HAP-1 (cell line): Measurements from ENCODE around the gene PLBD2.
"Not testable (repeated sequence)": the region's sequence is repeated elsewhere in the genome, so short reads cannot be mapped to it uniquely, and the experiment has no call there.

Source experiments
- DNase-seq, 2 experiments: peaks; one replicate each; pipeline ENCODE4 v3.0.0-alpha.2; 2016 to 2020; ENCODE audit warnings: low spot score in 2 of 2
- H3K27me3 ChIP-seq: fragments of 250-450 bp; sonication (Bioruptor Pico); 2 replicates; pipeline ENCODE4 v1.5.1; 2020; ENCODE audit warnings: low read depth, mild to moderate bottlenecking, moderate library complexity
- H3K36me3 ChIP-seq: fragments of 250-450 bp; sonication (Bioruptor Pico); replicated peaks from 2 replicates; pipeline ENCODE4 v1.5.1; 2020; ENCODE audit warnings: mild to moderate bottlenecking
- H3K4me1 ChIP-seq: fragments of 250-450 bp; sonication (Bioruptor Pico); 2 replicates; pipeline ENCODE4 v1.5.1; 2020; ENCODE audit warnings: mild to moderate bottlenecking
- H3K4me3 ChIP-seq: fragments of 250-450 bp; sonication (Bioruptor Pico); 2 replicates; pipeline ENCODE4 v1.5.1; 2020; ENCODE audit warnings: mild to moderate bottlenecking, moderate library complexity
- H3K9me3 ChIP-seq: fragments of 250-450 bp; sonication (Bioruptor Pico); 2 replicates; pipeline ENCODE4 v1.5.1; 2020; ENCODE audit warnings: mild to moderate bottlenecking, moderate library complexity
- in situ Hi-C: fragments of 300-500 bp; cut with MboI; formaldehyde crosslinking; loops from 3 replicates; pipeline ENCODE4 v1.14.3; 2020; ENCODE audit warnings: low sequenced_read_pairs, inconsistent platforms, mixed read lengths

PLBD2 gene

GRCh38 chr12:113347107-113347506 is 11.3 kb upstream of the PLBD2 start:
- in situ Hi-C loops: no loop called here
- Histone ChIP-seq H3K9me3 (no peaks in the 10 kb centered on the region), H3K4me1 (peaks cover 14% of the 10 kb centered on the region), H3K27me3 (no peaks in the 10 kb centered on the region), H3K36me3 (no peaks in the 10 kb centered on the region), H3K4me3 (no peak overlapping the region)
- no peak for DNase-seq

- DNase-seq: no peak
- no peaks in the 10 kb centered on the region for H3K36me3 ChIP-seq
- in situ Hi-C loops: no loop called here
- H3K27me3 ChIP-seq: no peaks in the 10 kb centered on the region
- no peaks in the 10 kb centered on the region for H3K9me3 ChIP-seq
- peaks cover 14% of the 10 kb centered on the region for H3K4me1 ChIP-seq
- H3K4me3 ChIP-seq: no peak overlapping the region
These were observed 10.5 kb upstream of the PLBD2 start for GRCh38 chr12:113347892-113348291.

DNA sequence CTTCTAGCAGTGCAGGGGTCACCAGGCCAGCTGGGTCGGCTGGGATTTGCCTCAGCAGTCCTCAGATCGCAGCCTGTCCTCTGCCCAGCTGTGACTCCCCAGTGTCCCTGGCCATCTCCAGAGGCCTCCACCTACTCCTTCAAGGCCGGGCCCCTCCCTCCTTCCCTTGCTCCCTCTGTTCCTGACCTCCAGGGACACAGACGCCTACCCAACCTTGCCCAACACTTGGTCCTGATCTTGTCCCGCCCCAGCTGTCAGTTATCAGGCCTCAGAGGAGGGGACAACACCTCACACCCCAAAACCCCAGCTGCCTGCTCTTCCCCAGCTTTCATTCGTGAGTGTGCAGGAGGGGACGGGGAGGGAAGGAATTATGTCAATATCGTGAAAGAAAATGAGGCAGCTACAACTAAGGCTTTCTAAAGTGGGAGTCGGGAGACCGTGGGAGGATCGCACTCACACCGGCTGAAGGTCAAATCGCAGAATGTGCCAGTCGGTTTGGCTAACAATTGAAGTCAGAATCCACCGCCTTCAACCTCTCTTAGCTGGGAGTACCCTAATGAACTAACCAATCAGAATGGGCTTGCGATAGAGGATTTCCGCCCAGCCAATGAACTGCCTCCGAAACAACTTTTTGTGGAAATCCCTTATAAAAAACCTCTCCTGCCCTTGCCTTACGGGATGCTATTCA is 9.4 kb upstream of the PLBD2 start:
- no peaks in the 10 kb centered on the region for H3K27me3 ChIP-seq
- in situ Hi-C loops: no loop called here
- H3K4me1 ChIP-seq: peaks cover 14% of the 10 kb centered on the region
- no peaks in the 10 kb centered on the region for H3K36me3 ChIP-seq
- no peak overlapping the region for H3K4me3 ChIP-seq
- peak; percentile 69 to 83 for DNase-seq
- no peaks in the 10 kb centered on the region for H3K9me3 ChIP-seq

DNA sequence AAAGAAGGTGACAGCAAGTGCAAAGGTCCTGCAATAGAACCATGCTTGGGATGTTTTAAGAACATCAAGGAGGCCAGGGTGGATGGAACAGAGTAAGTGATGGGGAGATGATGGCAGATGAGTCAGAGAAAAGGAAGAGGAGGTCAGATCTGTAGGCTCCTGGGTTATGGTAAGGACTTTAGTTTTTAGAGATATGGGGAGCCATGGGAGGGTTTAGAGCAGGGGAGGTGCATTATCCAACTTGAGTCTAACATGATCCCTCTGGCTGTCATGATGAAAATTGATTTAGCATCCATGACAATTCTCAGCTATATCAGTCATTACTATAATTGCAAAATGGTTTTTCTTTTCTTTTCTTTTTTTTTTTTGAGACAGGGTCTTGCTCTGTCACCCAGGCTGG is 7.3 kb upstream of the PLBD2 start:
- DNase-seq: no peak
- Histone ChIP-seq H3K9me3 (no peaks in the 10 kb centered on the region), H3K27me3 (no peaks in the 10 kb centered on the region), H3K4me3 (no peak overlapping the region), H3K4me1 (peaks cover 7% of the 10 kb centered on the region), H3K36me3 (no peaks in the 10 kb centered on the region)
- in situ Hi-C loops: no loop called here

DNA sequence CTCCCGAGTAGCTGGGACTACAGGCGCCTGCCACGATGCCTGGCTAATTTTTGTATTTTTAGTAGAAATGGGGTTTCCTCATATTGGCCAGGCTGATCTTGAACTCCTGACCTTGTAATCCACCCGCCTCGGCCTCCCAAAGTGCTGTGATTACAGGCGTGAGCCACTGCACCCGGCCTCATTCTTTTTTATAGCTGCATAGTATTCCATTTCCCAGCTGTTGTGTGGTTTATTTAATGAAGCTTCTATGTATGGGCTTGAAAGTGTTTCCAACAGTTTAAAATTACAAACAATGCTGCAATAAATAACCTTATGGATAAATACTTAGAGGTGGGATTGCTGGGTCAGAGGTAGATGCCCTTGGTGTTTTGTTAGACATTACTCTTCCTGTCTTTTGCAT is 4.2 kb upstream of the PLBD2 start:
- H3K4me3 ChIP-seq, H3K9me3 ChIP-seq, H3K27me3 ChIP-seq, H3K36me3 ChIP-seq, DNase-seq, H3K4me1 ChIP-seq, in situ Hi-C loops: not testable (repeated sequence)

DNA sequence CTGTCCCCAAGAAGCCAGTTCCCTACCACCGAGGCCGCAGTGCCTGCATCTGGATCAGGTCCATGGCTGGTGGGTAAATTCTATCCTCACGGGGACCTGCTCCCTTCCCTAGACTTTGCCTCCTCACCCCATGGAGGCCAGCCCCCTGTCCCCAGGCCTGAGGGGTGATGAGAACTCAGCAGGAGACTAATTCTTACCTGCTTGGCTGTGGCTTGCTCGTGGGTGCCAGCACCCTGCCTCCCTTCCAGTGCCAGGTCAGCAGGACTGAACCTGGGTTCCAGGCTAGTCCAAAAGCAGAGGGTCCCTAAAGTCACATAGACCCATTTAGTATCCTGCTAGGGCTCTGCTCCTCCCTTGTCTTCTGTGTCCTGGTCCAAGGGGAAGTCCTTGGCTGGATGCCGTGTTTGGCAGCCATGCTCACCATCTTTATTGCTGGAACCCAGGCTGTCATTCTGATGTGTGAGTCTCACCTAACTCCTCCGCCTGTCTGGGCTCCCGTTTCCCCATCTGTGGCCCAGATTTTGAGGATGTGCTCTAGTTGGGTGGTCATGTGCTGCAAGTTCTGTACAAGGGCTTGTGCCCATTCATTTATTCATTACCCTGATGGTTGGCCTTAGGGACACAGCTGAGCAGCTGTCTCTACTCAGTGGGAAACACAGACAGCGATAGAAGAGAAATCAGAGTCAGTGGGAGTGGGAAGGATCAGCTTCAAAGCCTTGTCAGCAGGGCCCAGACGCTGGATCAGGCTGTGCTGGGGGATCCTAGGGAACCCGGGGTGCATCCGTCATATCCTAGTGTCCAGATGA is 949 bp downstream of the PLBD2 start:
- Histone ChIP-seq H3K27me3 (no peaks in the 10 kb centered on the region), H3K9me3 (no peaks in the 10 kb centered on the region), H3K4me1 (peaks cover 8% of the 10 kb centered on the region), H3K36me3 (peaks cover 3% of the 10 kb centered on the region; the same call in 1 of the 2 replicates), H3K4me3 (peak overlapping the region; percentile 91)
- DNase-seq: no peak
- in situ Hi-C loops: no loop called here

DNA sequence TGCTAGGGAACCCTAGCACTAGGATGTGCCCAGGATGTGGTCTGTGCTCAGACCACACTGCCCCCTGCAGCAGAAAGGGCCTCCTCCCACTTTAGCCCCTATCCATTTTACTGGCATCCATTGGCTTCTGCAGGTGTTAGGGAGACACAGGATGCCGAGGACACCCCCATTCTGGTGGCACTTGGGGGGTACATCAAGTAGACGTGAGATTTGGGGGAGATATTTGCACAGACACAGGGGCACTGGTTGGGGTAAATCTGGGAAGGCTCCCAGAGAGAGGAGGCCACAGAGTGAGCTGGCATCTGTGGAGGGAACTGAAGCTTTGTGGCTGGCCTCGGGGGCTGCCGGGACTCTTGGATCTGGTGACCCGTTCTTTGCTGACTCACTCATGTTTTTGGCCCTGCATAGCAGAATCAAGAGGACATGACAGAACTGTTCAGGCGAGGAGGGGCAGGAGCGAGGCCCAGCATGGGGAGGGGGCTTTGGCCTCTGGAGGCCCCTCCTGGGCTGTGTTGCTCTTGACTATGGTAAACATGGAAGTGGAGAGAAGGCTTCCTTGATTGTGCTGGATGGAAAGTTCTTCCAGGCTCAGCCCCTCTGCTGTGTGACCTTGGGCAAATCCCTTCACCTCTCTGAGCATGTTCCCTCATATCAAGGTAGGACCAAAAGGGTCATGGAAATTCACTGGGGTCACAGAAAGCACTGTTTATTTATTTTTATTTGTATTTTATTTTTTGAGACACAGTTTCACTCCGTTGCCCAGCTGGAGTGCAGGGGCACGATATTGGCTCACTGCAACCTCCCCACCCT is 1.8 kb downstream of the PLBD2 start:
- Histone ChIP-seq H3K4me1 (peaks cover 8% of the 10 kb centered on the region), H3K4me3 (peak overlapping the region; percentile 91), H3K36me3 (peaks cover 5% of the 10 kb centered on the region), H3K27me3 (no peaks in the 10 kb centered on the region), H3K9me3 (no peaks in the 10 kb centered on the region)
- no peak for DNase-seq
- in situ Hi-C loops: no loop called here

DNA sequence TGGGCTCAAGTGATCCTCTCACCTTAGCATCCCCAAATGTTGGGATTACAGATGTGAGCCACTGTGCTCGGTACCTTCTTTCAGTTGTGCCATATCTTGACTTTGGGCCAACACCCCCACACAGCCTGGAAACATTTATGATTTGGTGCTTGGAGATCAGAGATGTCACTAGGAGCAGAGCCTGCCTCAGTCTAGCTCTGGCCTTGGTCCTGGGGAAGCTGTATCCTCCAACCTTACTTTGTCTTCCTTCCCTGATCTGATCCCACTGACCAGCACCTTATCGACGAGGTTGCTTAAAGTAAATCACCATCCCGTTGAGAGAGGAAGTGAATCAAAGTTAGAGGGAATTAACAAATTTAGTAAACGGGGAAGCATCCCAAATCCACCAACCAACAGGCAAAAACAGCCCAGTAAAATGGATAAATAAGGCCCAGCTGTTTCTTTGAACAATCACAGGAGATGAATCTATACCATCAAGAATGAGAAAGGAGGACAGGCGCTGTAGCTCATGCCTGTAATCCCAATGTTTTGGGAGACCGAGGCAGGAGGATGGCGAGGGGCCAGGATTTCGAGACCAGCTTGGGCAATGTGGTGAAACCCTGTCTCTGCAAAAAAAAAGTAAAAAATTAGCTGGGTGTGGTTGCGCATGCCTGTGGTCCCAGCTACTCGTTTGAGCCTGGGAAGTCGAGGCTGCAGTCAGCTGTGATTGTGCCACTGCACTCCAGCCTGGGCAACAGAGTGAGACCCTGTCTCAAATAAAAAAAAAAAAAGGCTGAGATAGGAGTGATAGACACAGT is 3.4 kb downstream of the PLBD2 start:
- DNase-seq: no peak
- Histone ChIP-seq H3K9me3 (no peaks in the 10 kb centered on the region), H3K4me3 (no peak overlapping the region), H3K4me1 (peaks cover 8% of the 10 kb centered on the region), H3K36me3 (peaks cover 11% of the 10 kb centered on the region), H3K27me3 (no peaks in the 10 kb centered on the region)
- in situ Hi-C loops: no loop called here

GRCh38 chr12:113364698-113365097 is 6.3 kb downstream of the PLBD2 start:
- H3K36me3 ChIP-seq: peaks cover 11% of the 10 kb centered on the region
- in situ Hi-C loops: no loop called here
- no peaks in the 10 kb centered on the region for H3K27me3 ChIP-seq
- DNase-seq: no peak
- no peaks in the 10 kb centered on the region for H3K9me3 ChIP-seq
- no peak overlapping the region for H3K4me3 ChIP-seq
- peaks cover 1% of the 10 kb centered on the region; the same call in 1 of the 2 replicates for H3K4me1 ChIP-seq

- Histone ChIP-seq H3K36me3 (peaks cover 11% of the 10 kb centered on the region), H3K4me3 (no peak overlapping the region), H3K9me3 (no peaks in the 10 kb centered on the region), H3K4me1 (no peaks in the 10 kb centered on the region), H3K27me3 (no peaks in the 10 kb centered on the region)
- in situ Hi-C loops: no loop called here
- no peak for DNase-seq
These were observed 7.4 kb downstream of the PLBD2 start for GRCh38 chr12:113365639-113366395.

DNA sequence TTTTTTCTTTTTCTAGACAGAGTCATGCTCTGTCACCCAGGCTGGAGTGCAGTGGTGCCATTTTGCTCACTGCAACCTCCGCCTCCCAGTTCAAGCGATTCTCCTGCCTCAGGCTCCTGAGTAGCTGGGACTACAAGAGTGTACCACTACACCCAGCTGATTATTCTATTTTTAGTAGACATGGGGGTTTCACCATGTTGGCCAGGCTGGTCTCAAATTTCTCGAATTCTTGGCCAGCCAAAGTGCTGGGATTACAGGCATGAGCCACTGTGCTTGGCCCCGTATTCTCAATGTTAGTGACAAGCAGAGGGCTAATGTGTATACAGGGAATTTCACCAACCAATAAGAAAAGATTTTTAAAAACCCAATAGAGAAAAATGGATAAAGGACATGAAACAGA is 8.4 kb downstream of the PLBD2 start:
- in situ Hi-C loops: no loop called here
- Histone ChIP-seq H3K4me3 (no peak overlapping the region), H3K27me3 (no peaks in the 10 kb centered on the region), H3K36me3 (peaks cover 8% of the 10 kb centered on the region), H3K9me3 (no peaks in the 10 kb centered on the region), H3K4me1 (no peaks in the 10 kb centered on the region)
- DNase-seq: no peak

DNA sequence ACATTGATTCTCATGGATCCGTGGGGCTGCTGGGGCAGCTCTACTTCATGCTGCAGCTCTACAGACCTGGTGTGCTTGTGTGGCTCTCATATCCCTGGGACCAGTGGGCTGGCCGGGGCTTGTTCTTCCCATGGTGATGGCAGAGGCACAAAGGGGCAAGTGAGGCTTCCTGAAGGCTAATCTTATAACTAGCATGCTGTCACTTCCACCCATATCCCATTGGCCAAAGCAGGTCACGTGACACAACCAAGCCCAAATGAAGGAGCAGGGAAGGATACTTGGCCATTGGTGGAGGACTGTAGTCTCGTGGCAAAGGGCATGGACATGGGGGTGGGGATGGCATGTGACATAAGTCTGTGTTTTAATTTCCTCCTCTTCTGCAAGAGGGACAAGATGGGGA is 9.9 kb downstream of the PLBD2 start:
- no peak overlapping the region for H3K4me3 ChIP-seq
- no peaks in the 10 kb centered on the region for H3K4me1 ChIP-seq
- no peaks in the 10 kb centered on the region for H3K9me3 ChIP-seq
- DNase-seq: peak in 1 of 2 experiments; percentile 26
- in situ Hi-C loops: no loop called here
- H3K36me3 ChIP-seq: peaks cover 8% of the 10 kb centered on the region
- H3K27me3 ChIP-seq: no peaks in the 10 kb centered on the region
